HUDEP-2 (cell line): ENCODE data around the gene MAX.

Experiments used
- DNase-seq, 76 experiments: peaks; one replicate each; lab custom pipeline; 2025; ENCODE audit not compliant: unreplicated experiment in 76 of 76; lab: John Stamatoyannopoulos, UW

Gene MAX

DNA sequence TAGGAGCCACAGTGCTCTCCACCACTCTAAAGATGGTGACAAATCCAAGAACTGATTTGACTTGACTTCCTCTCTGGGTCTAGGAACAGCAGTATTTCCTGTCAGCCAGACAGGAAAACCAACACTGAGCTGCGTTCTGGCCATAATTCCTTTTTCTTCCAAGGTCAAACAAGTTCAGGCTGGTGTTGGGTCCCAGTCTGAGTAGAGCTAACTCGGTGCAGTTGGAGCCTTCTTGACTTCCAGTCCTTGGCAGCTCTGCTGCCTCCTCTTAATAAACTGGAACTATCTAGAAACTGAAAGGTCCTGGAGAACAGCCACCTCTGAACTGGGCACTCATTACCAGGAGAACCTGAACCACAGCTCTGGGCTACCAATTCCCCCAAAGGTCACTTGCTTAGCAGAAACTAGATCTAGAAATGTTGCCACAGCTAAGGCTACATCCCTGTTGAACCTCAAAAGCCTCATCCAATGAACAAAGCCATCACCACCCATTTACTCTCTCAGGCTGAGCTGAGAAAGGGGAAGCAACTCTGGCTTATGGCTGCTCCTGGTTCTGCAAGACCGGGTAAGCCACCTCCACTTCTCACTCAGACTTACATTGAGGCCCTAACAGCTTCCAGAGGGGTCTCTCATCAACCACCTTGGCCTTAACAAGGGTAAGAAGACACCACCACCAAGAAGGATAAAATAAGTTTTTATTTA lies 27.7 kb downstream of the MAX start:
- DNase-seq: no peak

DNA sequence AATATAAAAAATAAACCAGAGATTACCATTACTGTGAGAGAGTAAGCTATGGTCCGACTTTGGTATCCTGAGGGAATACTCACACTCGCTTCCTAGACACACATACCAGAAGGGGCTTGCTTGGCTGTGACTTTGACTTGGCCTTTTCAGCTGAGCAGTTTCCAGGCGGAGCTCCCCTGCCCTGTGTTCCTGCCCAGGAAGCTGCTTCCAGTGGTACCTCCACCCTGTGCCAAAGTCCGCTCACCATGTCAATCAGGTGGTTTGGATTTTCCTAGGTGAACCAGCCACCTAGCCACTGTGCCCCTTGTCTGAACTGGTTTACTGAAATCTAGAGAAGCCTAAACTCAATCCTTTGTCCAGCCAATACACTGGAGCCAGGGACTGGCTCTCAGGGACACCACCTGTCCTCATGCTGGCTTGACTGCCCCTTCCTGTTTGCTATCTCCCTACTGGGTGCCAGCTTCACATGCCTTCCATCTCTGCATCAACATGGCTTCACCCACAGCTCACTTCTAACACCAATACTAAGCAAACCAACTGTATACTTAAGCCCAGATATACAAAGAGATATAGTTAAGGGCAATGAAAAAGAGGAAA lies 28.6 kb downstream of the MAX start:
- no peak for DNase-seq

DNA sequence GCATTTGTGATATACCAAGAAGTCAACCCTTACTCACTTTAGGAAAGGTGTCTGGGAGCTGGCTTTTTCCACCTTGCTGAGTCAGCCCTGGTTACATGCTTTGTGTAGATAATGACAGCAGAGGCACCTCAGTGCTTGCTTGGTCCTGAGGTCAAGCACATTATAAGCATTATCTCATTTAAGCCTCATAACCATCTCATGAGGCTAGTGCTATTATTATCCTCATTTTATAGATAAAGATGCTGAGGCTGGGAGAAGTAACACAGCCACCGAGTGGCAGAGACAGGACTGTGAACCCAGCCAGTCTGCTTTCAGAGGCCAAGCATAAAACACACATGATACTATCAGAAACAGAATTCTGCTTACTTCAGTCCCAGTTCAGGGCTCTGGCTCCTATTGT lies 29.4 kb downstream of the MAX start:
- no peak for DNase-seq

DNA sequence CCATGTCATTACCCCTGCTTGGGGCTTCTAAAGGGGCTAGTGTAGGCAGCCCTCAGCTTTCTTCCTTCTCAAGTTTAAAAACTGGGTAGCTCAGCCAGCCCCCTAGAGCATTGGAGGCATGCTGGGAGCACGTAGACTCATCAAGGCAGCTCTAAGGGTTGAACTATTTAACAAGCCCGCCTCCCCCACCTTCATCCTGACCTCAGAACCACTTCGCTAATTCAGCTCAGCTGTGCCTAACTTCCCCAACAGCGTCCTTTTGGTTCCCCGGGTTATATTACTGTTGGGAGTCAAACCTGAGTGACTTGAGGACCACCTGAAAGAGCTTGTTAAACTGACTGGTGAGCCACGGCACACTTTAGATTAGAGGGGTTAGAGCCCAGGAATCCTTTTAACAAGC lies 30.1 kb downstream of the MAX start:
- no peak for DNase-seq

DNA sequence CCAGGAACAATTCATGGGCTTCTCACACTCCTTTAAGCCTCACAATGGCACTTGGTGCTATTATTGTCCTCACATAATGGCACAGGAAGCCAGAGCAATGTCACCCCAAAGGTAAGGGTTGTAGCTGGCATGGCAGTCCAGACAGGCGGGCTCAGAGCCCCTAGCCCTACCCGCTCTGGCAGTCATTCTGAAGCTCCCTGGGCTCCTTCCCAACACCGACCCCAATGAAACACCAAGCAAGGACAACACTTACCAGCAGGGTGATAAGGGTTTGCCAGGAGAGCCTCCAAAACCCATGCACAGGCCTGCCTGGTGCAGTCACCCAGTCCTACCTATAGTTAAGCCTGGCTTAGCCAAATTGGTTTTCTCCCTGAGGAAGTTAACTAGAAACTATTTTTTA lies 30.8 kb downstream of the MAX start:
- DNase-seq: peak in 1 of 76 experiments; percentile 10

DNA sequence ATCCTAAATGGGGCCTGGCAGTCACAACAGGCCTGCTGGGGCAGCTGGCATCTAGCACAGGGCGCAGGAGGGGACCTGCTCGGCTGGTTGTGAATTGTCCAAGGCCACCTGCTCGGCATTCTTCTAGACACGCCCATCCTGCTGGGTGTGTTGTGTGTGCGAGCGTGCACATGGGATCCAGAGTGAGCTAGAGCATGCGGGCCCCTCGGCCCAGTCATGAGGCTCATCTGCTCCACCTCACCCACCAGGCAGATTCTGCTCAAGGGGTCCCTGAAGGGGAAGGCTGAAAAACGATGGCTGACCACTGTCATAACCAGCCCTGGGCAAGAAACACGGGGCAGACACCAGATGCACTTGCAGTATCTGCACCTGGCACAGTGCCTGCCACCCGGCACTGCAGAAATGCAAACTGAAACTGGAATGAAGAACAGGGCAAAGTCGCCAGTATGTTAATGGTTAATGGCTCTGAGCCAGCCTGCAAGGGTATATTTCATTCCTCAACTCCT lies 31.8 kb downstream of the MAX start:
- DNase-seq: peak in 1 of 76 experiments; percentile 4

DNA sequence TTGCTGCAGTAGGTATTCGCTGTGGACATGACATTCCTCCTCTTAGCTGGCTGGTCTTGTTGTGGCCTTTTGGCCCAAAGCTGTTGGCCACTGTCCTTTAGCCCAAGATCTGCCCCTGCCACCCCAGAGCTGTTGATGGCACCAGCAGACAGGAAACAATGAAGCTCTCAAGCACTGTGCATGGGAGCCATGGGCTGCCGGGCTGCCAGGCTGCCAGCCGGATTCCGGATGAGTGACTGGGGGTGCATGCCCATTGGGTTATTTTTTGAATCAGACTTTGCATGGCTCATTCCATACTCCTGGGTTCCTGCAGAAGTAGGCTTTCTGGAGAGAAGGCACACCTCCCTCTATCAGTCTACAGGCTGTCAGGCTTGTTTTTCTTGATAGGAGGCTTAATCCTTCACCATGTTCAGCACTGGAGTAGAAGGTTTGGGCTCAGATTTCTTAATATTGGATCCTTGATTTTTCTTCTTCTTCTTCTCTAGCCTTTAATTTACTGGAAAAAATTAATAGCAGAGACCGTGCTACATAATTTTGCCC lies 32.4 kb downstream of the MAX start:
- DNase-seq: no peak

DNA sequence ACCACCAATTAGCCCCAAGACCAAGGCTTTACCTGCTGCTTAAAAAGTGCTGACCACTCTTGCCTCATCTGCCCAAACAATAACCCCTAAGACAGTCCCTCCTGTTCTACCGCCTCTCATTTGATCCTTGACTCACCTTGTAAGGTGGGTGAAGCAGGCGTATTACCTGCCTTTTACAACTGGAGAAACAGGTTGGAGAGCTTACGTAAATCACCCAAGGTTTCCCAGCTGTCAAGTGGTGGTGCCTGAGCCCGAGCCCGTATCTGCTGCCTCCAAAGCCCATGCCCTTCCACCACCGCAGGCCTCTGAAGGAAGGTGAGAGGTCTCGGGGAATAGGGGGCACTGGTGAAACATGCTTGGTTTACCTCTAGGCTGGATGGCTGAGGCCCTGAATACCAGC lies 36.6 kb downstream of the MAX start:
- DNase-seq: no peak

DNA sequence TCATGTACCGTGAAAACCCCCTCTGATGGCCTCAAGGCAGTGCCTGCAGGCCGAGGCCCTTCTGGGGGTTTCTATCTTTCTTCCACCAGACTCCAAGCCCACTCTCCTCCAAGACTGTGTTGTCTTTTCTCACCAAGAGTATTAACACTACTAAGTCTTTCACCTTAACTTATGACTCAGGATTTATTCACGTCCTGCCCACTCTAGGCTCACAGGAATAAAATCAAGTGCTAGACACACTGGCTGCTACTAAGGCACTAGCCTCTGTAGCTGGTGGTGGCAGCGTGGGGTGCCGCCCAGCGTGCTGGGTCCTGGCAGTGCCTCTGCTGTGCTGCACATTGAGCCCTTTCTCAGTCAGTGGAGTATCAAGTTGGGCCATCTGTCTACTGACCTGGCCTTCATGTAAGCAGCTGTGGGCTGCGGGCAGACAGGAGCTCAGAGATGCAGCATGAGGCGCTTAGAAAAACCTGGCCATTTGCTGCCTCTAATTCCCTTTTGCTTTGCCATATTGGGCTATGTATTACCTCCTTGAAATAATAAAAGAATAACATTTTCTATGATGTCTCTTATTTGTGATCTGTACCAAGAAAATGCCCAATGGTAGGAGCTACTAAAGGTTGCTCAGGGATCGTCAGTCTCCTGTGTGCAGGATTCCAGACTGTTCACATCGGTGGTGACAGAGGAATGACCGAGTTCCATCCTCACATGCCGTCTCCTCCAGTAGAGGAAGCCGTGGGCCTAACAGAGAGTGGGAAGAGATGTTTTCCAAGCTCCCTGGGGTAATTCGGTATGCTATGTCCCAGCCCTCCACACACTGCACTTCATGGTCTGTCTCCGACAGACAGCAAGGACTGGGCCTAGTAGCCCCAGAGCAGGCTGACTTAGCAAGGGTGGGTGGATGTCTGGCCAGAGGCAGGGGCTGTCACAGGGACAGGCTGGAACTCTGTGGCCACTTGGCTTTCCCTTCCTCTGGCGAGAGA lies 39.9 kb downstream of the MAX start:
- no peak for DNase-seq

DNA sequence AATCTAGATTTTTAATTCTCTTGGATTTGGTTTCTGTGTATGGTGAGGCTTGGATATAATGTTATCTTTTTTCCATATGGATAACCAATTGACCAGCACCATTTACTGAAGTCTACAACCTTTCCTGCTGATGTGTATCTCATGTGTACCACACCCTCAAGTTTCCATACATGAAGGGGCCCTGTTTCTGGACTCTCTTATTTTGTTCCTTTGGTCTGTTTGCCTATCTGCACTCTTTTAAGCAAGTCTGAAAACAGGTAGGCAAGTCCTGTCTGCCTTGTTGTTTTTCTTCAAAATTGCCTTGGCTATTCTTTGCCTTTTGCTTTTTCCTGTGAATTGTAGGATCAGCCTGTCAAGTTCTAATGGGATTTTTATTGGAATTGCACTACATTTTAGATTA lies 44.6 kb downstream of the MAX start:
- DNase-seq: peak in 10 of 76 experiments; percentile 10 to 51 (median 28)

DNA sequence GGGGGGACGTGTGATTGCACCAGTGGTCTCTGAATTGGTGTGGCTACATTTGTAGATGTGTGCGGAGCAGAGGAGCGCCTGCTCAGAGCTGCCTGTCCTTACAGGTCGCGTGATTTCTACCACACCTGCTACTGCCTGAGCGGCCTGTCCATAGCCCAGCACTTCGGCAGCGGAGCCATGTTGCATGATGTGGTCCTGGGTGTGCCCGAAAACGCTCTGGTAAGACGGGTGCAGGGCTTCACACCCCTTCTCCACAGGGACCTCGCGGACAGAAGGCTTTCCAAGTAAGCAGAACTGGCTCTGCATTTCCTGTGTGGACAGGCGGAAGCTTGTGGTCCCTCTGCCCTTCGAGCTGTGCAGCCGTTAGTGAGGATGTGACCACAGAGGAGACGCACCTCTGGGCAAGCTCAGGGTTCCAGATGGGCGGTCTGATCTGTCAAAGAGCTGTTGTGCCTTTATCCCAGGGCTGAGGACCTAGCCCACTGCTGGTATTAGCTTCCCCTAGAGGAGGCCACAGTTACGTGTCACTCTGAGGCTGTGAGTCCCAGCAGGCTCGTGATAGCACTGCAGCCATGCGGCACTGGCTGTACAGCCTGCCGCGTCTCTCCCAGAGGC lies 47.7 kb downstream of the MAX start:
- DNase-seq: no peak

DNA sequence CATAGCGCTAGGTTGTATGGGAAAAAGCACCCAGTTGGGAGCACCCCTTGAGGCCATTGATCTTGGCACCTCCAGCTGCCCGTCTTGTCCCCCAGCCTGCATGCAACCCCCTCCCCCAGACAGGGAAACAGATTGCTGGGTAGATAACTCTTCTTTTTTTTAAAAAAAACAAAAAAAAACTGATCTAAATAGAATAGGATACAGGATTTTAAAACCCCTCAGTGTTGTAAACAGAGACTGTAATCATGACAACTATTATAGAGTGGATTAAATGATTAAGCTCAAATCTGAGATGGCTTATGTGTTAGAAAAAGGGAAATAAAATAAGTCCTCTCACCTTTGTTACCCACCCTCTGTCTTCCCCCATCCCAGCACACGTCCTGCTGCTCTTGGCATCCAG lies 48.9 kb downstream of the MAX start:
- DNase-seq: no peak

DNA sequence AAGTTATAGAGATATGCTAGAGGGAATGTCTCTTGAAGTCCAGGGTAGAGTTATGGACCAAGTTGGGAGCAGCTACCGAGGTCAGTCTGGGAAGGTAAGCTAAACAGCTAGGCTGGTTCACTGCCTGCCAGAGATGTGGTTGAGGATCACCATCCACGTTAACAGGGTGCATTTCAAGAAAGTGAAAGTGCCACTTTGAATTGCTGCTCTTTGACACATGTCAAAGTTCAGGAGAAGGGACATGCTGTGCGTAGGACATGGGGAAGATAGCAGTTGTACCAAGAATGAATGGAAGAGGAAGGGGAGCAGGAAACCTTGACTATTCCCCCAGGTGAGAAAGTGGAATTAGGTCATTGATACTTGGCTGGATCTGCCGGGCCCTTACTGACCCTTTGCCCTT lies 49.5 kb downstream of the MAX start:
- no peak for DNase-seq

DNA sequence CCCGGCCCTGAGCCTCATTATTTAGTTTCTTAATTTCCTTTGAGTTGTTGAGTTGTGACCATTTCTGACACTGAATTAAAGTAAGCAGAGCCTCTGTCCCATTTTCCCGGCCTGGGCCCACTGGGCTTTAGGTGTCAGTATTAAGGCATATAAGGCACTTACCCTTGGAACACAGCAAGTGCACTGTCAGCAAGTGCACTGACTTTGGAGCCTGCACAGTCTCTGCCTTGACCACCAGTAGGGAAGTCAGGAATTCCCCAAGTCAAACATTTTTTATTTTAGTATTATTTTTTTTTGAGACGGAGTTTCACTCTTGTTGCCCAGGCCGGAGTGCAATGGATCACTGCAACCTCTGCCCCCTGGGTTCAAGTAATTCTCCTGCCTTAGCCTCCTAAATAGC lies 56.6 kb downstream of the MAX start:
- DNase-seq: no peak

DNA sequence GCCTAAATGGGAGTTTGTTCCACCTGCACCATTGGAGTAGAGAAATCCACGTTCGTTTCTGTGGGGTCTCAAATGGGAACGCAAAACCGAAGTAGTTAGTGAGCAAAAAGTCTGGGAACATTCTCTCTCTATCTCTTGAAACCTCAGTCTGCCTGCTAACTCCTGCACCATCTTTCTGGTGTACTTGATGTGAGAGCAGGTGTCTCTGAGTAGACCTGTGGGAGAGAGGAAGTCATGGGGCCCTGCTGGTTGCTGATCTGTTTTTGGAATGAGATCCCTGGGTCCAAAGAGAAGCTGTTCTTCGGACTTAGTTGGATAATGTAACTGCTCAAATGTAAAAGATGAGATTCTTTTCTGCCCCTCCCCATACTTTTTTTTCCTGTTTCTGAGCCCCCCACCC lies 57.3 kb downstream of the MAX start:
- peak in 1 of 76 experiments; percentile 2 for DNase-seq

DNA sequence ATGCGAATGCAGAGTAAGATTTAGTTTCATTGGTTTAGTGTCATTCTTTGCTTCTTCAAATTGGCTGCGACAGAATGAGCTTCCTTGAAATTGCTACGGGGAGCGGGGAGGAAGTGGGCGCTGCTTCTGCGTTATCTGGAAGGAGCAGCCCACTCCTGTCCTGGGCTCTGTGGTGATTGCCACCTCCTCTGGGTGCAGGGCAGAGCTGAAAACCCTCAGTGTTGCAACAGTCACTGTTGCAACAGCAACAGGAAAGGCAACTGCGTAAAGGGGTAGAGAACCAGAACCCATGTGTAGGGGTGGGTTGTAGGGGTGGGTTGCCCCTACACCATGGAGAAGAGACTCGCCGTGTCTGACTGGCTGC lies 57.7 kb downstream of the MAX start:
- peak in 75 of 76 experiments; percentile 37 to 92 (median 78) for DNase-seq

DNA sequence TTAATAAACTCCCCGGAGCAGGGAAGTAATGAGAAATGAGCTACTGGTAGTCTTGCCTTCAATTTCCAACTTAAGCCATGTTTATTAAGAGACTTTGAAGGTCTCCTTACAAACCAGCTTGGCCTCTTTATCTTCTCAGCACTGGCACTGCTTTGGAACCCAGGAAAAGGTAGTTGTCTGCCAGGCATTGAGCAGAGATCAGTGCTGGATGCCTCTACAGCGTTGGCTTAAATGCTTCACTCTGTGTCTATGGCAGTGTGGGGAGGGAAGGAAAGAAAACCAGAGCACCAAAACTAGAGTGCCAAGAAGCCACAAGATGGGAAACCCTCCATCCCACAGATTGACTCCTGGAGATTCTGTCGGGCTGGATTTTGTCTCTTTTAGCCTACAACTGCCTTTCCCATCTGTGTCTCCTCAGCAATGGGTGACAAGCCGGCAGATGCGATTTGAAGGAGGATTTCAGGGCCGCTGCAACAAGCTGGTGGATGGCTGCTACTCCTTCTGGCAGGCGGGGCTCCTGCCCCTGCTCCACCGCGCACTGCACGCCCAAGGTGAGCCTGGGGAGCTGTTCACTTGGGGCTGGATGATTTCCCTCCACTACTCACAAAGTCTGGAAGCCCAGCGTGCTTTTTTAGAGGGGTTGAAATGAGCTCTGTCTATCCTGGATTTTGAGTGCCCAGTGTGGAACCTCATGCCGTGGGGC lies 58.3 kb downstream of the MAX start:
- DNase-seq: peak in 4 of 76 experiments; percentile 7 to 49 (median 26)

DNA sequence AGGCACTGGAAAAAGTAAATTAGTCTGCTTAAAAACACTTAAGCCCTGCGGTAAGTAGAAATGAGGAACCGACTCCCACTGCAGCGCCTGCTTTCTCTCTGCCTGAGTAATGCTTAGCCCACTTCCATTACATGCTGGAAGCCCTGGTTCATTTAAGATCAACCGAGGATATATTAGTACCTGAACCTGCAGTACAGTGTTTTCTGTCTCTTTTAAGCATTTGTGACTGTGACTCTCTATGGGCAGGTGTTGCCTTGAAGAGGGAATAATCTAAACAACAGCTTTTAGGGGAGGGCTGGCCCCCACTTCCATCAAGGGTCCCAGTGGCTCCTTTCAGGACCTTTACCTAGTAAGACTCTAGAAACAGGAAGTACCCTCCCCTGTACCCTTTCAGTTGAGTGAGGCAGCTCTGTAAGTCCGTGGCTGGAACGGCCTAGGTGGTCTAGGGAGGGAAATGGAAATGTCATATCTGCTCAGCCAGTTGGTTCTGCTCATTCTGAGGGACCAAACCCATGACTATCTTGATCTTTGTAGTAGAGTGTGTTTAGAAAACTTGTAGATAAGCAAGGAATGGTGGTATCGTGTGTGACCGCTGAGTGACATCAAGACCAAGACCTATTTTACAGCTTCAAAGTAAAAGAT lies 59.5 kb downstream of the MAX start:
- DNase-seq: peak in 75 of 76 experiments; percentile 13 to 87 (median 52)

DNA sequence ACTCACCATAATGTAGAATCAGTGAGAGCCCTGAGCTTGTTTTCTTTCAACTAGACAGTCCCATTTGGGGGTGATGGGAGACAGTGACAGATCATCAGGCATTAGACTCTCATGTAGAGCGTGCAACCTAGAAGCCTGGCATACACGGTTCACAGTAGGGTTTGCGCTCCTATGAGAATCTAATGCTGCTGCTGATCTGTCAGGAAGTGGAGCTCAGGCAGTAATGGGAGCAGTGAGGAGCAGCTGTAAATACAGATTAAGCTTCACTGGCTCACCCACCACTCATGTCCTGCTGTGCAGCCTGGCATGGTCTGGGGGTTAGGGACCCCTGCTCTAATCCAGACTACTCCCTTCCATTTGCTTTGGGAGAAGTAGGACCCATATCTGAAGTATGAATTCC lies 60.0 kb downstream of the MAX start:
- peak in 2 of 76 experiments; percentile 39 to 53 for DNase-seq
